Measurements from ENCODE around the gene HDDC3.
A peak's percentile ranks its signal among the peaks of the same experiment; 100 is the strongest.

DNA sequence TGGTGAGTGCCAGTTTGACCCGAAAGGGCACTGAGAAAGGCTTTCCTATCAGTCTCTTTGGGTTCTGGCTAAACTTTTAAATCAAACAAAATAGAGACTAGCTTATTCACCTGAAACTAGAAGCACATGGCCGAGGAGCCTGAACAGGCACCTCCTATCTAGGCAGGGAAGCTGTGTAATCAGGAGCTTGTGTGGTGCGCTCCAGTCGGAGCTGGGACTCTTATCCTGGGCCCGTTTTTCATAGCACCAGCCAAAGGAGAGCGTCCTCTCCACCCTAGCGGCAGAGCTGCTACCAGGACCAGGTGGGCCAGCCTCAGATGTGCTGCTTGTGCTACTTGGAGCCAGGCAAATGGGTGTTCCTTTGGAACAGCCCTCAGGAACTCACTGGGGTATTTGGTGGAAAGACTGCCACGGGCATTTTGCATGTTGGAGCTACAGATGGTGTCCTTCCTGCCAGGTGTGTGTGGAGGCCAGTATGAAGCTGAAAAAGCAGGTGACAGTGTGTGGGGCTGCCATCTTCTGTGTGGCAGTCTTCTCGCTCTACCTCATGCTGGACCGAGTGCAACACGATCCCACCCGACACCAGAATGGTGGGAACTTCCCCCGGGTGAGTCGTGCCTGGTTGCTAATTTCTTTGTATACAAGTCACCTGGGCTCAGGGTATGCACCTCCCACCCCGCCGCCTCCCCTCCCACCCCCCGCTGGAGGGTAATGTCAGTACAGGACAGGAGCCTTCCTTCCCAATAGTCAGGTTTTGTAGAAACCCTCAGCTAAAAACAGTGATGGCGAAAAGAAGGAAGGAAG lies 28.4 kb downstream of the HDDC3 start:
- TF ChIP-seq, protein P1, sequence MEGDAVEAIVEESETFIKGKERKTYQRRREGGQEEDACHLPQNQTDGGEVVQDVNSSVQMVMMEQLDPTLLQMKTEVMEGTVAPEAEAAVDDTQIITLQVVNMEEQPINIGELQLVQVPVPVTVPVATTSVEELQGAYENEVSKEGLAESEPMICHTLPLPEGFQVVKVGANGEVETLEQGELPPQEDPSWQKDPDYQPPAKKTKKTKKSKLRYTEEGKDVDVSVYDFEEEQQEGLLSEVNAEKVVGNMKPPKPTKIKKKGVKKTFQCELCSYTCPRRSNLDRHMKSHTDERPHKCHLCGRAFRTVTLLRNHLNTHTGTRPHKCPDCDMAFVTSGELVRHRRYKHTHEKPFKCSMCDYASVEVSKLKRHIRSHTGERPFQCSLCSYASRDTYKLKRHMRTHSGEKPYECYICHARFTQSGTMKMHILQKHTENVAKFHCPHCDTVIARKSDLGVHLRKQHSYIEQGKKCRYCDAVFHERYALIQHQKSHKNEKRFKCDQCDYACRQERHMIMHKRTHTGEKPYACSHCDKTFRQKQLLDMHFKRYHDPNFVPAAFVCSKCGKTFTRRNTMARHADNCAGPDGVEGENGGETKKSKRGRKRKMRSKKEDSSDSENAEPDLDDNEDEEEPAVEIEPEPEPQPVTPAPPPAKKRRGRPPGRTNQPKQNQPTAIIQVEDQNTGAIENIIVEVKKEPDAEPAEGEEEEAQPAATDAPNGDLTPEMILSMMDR (IDR thresholded peaks at IDR 0.05) = no peak
- TF ChIP-seq POLR2AphosphoS5 (IDR thresholded peaks at IDR 0.05) (peak in 1 of 3 donors; percentile 31), EP300 (IDR thresholded peaks at IDR 0.05) (no peak)

All from stomach (tissue), 4 donors.